Vagina (tissue), 2 donors: ENCODE results near the gene EEF2KMT.
"Not testable (repeated sequence)": the region's sequence is repeated elsewhere in the genome, so short reads cannot be mapped to it uniquely, and the experiment has no call there.

Experiments
- POLR2A ChIP-seq, 2 donors: fragments of 450-650 bp; IDR thresholded peaks; one replicate each; pipeline ENCODE4 v1.6.1; 2017; ENCODE audit warnings: antibody characterized with exemption in 2 of 2, mild to moderate bottlenecking in 2 of 2, moderate library complexity in 2 of 2
- TF ChIP-seq, protein P1 (sequence below), 3 experiments: fragments of 450-650 bp in 2 of 3; fragments of 200-600 bp in 1 of 3; sonication (generic) in 1 of 3; IDR thresholded peaks; one replicate each; pipeline ENCODE4 v1.5.1; 2017 to 2019; ENCODE audit warnings: antibody characterized with exemption in 3 of 3, mild to moderate bottlenecking in 2 of 3, moderate library complexity in 2 of 3

DNA sequence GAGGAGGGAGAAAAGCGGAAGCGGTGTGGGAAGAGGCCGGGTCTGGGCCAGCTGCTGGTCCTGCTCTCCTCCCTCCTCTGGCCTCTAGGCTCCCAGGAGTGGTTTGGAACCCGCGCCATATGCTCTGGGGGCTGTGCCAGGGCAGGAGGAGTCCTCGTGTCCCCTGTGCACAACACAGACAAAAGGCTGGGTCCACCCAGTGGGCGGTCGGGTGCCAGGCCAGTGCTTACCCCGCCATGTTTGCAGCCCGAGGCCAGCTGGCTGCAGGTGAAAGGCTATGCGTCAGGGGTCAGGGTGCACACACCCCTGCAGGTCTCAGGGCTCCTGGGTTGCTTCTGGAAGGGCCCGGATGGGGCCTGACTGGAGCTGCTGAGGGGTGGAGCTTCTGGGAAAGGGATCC, 17.1 kb downstream of the EEF2KMT start:
- TF ChIP-seq, protein P1, sequence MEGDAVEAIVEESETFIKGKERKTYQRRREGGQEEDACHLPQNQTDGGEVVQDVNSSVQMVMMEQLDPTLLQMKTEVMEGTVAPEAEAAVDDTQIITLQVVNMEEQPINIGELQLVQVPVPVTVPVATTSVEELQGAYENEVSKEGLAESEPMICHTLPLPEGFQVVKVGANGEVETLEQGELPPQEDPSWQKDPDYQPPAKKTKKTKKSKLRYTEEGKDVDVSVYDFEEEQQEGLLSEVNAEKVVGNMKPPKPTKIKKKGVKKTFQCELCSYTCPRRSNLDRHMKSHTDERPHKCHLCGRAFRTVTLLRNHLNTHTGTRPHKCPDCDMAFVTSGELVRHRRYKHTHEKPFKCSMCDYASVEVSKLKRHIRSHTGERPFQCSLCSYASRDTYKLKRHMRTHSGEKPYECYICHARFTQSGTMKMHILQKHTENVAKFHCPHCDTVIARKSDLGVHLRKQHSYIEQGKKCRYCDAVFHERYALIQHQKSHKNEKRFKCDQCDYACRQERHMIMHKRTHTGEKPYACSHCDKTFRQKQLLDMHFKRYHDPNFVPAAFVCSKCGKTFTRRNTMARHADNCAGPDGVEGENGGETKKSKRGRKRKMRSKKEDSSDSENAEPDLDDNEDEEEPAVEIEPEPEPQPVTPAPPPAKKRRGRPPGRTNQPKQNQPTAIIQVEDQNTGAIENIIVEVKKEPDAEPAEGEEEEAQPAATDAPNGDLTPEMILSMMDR (IDR thresholded peaks at IDR 0.05) = not testable (repeated sequence)
- not testable (repeated sequence) for TF ChIP-seq POLR2A (IDR thresholded peaks at IDR 0.05)
